ENCODE data around the gene EXOC2.
A peak's percentile ranks its signal among the peaks of the same experiment; 100 is the strongest.
"Not testable (repeated sequence)": the region's sequence is repeated elsewhere in the genome, so short reads cannot be mapped to it uniquely, and the experiment has no call there.

EXOC2 gene

GRCh38 chr6:710601-711571, 17.9 kb upstream of the EXOC2 start:
- peak in 2 of 3 experiments; percentile 16 to 38 for DNase-seq (ENCODE audit: low read depth in 3 of 3)

- no peak for DNase-seq (ENCODE audit: low read depth in 3 of 3)
These were observed 16.6 kb upstream of the EXOC2 start for GRCh38 chr6:709471-710056.

- no peak for DNase-seq (ENCODE audit: low read depth in 3 of 3)
These were observed 15.3 kb upstream of the EXOC2 start for GRCh38 chr6:708237-708598.

GRCh38 chr6:707576-708236, 14.8 kb upstream of the EXOC2 start:
- DNase-seq (ENCODE audit: low read depth in 3 of 3) = no peak

- no peak for DNase-seq (ENCODE audit: low read depth in 3 of 3)
These were observed 14.0 kb upstream of the EXOC2 start for GRCh38 chr6:706819-707381.

GRCh38 chr6:706146-706545, 13.2 kb upstream of the EXOC2 start:
- DNase-seq (ENCODE audit: low read depth in 3 of 3) = no peak

GRCh38 chr6:705047-705446, 12.1 kb upstream of the EXOC2 start:
- no peak for DNase-seq (ENCODE audit: low read depth in 3 of 3)

GRCh38 chr6:704046-704445, 11.1 kb upstream of the EXOC2 start:
- DNase-seq (ENCODE audit: low read depth in 3 of 3) = no peak

- no peak for DNase-seq (ENCODE audit: low read depth in 3 of 3)
These were observed 10.6 kb upstream of the EXOC2 start for GRCh38 chr6:703552-703951.

GRCh38 chr6:701700-702479, 9.0 kb upstream of the EXOC2 start:
- no peak for DNase-seq (ENCODE audit: low read depth in 3 of 3)

- no peak for DNase-seq (ENCODE audit: low read depth in 3 of 3)
These were observed 8.3 kb upstream of the EXOC2 start for GRCh38 chr6:701215-701614.

- DNase-seq (ENCODE audit: low read depth in 3 of 3) = no peak
These were observed 7.6 kb upstream of the EXOC2 start for GRCh38 chr6:700490-700889.

- DNase-seq (ENCODE audit: low read depth in 3 of 3) = no peak
These were observed 6.4 kb upstream of the EXOC2 start for GRCh38 chr6:699319-699718.

- not testable (repeated sequence) for DNase-seq (ENCODE audit: low read depth in 3 of 3)
These were observed 1.6 kb upstream of the EXOC2 start for GRCh38 chr6:694431-695126.

- no peak for DNase-seq (ENCODE audit: low read depth in 3 of 3)
These were observed 727 bp upstream of the EXOC2 start for GRCh38 chr6:693723-694009.

GRCh38 chr6:692356-692851, 535 bp downstream of the EXOC2 start:
- peak; percentile 53 to 79 (median 61) for DNase-seq (ENCODE audit: low read depth in 3 of 3)

- DNase-seq (ENCODE audit: low read depth in 3 of 3) = no peak
These were observed 3.7 kb downstream of the EXOC2 start for GRCh38 chr6:689223-689622.

GRCh38 chr6:686497-686896, 6.4 kb downstream of the EXOC2 start:
- DNase-seq (ENCODE audit: low read depth in 3 of 3) = no peak

- DNase-seq (ENCODE audit: low read depth in 3 of 3) = peak in 2 of 3 experiments; percentile 4 to 11
These were observed 7.9 kb downstream of the EXOC2 start for GRCh38 chr6:684831-685636.
